GM12892 (cell line): Measurements from ENCODE around the gene TMF1.

Source experiments
- POLR2A ChIP-seq: IDR thresholded peaks from 2 replicates; pipeline ENCODE4 v1.6.1; 2011; ENCODE audit warnings: low read depth, low read length, control low read depth
- POLR2AphosphoS5 ChIP-seq: IDR thresholded peaks from 2 replicates; pipeline ENCODE4 v1.6.1; 2011; ENCODE audit warnings: low read depth, low read length, control low read depth
- TAF1 ChIP-seq: IDR thresholded peaks from 2 replicates; pipeline ENCODE4 v1.6.1; 2011; ENCODE audit warnings: low read depth, mild to moderate bottlenecking, control low read depth, low read length, borderline replicate concordance

DNA sequence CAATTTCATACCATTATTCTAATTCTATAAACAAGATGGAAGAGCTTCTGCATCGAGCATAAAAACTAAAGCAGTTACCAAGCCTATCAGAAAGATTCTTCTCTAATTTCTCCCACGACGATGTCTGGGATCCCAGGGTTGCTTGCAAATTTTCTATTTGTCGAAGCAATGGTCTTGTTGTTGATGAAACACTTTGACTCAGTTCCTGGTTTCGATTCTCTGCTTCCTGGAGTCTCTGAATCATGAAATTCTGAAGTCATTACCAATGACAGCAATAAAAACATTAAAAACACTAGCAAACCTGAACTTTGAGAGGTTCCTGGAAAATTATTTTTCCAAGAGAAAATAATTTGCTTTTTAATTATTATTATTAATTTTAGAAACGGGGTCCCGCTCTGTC lies 18.7 kb downstream of the TMF1 start:
- TF ChIP-seq POLR2AphosphoS5 (no peak), POLR2A (no peak), TAF1 (no peak)
